GM20000 (cell line): ENCODE measurements around the gene ANKRD9.

Source experiments
- DNase-seq: peaks from one replicate; pipeline ENCODE4 v3.0.0; 2012; ENCODE audit warnings: low spot score
- TF ChIP-seq, protein P1 (sequence below): IDR thresholded peaks from 2 replicates; pipeline ENCODE4 v1.5.1; 2012; ENCODE audit warnings: mild to moderate bottlenecking, control low read depth; ENCODE audit errors: extremely low read depth, missing control alignments

ANKRD9 gene

GRCh38 chr14:102505775-102506625 is 3.6 kb downstream of the ANKRD9 start:
- no peak for DNase-seq
- TF ChIP-seq, protein P1, sequence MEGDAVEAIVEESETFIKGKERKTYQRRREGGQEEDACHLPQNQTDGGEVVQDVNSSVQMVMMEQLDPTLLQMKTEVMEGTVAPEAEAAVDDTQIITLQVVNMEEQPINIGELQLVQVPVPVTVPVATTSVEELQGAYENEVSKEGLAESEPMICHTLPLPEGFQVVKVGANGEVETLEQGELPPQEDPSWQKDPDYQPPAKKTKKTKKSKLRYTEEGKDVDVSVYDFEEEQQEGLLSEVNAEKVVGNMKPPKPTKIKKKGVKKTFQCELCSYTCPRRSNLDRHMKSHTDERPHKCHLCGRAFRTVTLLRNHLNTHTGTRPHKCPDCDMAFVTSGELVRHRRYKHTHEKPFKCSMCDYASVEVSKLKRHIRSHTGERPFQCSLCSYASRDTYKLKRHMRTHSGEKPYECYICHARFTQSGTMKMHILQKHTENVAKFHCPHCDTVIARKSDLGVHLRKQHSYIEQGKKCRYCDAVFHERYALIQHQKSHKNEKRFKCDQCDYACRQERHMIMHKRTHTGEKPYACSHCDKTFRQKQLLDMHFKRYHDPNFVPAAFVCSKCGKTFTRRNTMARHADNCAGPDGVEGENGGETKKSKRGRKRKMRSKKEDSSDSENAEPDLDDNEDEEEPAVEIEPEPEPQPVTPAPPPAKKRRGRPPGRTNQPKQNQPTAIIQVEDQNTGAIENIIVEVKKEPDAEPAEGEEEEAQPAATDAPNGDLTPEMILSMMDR: no peak

DNA sequence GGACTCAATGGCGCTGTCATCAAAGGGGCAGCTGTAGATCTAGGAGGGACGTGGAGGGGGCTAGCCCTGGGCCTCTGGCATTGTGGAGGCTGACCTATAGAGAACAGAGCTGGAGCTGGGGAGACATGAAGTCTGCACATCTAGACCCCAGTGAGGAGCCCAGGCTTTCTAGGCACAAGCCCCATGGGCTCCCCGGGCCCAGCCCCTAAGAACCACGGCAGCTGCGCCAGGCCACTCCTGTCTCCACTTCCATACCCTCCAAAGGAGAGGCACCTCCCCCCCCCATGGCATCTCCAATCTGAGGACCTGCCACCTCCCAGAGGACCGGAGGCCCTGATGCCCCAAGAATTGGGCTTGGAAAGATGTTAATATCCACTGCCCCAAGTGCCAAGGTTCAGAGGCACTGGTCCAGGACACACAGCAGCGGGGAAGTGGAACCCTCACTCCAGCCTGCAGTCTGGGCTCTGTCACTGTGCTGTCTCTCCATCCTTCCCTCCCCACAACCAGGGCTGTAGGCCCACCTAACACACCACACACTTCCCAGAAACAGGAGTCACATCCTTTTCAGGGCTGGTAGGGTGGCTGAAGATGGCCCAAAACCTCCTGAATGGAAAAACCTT is 4.5 kb downstream of the ANKRD9 start:
- DNase-seq: no peak
- TF ChIP-seq, protein P1: no peak

- TF ChIP-seq, protein P1: no peak
- no peak for DNase-seq
Observed at GRCh38 chr14:102504328-102504999, 5.1 kb downstream of the ANKRD9 start.

DNA sequence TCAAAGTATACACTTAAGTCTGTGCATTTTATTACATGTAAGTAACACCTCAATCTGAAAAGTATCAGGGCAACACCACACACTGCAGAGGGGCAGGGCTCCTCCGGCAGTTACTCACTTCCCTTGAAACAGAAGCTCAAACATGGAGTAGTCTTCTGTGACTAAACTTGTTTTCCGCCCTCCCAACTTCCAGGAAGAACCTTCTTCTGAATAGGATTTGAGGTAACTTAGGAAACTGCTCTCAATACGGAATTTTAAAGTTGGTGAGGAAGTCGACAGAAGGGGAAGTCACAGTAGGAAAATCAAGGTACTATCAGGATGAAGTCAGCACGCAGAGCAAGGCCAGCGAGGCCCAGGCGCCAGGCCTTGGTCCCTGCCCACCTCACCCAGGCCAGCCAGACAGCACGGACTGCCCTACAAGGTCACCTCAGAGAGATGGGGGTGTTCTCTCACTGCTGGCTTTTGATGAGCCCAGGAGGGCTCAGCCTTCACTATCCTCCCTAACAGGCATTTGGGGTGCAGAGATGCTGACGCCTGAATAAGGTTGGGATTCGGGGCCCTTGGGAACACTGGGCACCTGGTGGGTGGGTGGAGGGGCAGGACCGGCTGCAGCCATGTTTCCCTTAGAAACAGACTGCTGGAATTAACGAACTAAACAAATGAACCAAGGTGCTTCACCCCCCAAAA is 5.8 kb downstream of the ANKRD9 start:
- DNase-seq: no peak
- TF ChIP-seq, protein P1: no peak

GRCh38 chr14:102502571-102502970 is 7.0 kb downstream of the ANKRD9 start:
- no peak for DNase-seq
- TF ChIP-seq, protein P1: no peak

DNA sequence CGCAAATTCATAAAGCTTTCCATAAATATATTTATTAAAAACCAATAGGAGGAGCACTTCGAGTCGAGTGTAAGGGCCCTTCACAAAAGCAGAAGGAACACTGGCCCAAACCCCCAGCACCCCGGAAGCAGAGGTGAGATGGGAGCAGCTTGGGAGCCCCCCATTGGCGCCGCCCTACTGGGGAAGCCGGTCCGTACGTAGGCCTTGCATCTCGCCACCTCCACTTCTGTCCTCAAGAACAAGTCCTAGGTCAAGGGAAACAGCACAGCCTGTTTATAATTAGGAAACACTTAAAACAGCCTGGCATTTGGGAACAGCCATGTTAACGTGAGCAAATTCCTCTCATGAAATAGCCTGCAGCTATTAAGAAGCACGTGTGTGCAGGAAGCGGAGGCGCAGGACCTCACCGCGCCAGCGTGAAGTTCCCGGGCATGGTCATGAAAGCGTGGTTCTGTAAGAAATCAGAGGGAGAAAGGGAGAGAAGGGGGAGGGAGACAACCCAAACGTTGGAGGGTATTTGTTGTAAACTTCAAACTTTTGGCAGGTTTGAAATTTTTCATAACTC is 7.7 kb downstream of the ANKRD9 start:
- TF ChIP-seq, protein P1: no peak

DNA sequence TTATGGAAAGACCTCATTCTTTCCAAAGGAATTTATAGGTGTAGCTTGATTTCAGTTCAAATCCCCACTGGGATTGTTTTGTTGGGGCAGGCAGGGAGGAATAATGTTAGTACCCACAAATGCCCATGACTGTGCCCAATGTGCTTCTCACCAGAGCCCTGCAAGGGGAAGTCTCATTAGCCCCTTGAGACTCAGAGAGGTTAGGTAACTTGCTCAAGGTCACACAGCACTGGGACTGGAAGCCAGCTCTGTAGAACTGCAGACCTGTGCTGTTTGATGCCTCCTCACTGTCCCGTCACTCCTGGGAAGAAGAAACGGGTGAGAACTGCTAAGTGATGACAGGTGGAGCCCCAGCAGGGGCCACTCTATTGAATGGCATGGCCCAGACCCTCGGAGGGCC is 8.9 kb downstream of the ANKRD9 start:
- TF ChIP-seq, protein P1: no peak
- no peak for DNase-seq

More for the DNA sequence above, 7.7 kb downstream of the ANKRD9 start:
- no peak for DNase-seq
